NCI-H524 treated with DMSO at 0.1 percent for 48 hours (cell line): ENCODE data around the gene ZNRD2.
"Not testable (repeated sequence)": the region's sequence is repeated elsewhere in the genome, so short reads cannot be mapped to it uniquely, and the experiment has no call there.

Experiments used
- DNase-seq: peaks from one replicate; lab custom pipeline; 2025; lab: John Stamatoyannopoulos, UW

The ZNRD2 gene

DNA sequence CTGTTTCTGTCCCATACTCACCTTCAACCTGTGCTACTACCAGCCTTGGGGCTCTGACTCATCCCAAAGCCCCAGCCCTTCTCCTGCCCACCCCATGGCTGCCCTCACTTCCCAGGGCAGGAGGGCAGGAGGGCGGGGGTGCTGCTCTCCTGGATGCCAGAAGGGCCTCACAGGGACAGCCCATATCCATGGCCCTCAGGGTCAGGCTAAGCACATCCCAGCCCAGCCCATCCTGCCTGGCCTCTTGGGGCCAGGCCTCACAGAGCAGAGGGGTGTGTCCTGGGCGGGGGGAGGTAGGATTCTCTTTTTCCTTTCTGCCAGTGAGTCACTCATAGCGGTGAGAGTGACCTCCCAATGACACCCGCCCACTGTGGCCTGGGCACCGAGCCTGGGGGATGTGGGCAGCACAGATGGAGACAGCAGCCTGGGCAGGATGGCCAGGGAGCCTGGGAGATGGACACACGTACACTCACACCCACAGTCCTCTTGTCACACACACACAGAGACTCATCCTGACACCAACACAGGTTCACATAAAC, 14.5 kb upstream of the ZNRD2 start:
- no peak for DNase-seq

DNA sequence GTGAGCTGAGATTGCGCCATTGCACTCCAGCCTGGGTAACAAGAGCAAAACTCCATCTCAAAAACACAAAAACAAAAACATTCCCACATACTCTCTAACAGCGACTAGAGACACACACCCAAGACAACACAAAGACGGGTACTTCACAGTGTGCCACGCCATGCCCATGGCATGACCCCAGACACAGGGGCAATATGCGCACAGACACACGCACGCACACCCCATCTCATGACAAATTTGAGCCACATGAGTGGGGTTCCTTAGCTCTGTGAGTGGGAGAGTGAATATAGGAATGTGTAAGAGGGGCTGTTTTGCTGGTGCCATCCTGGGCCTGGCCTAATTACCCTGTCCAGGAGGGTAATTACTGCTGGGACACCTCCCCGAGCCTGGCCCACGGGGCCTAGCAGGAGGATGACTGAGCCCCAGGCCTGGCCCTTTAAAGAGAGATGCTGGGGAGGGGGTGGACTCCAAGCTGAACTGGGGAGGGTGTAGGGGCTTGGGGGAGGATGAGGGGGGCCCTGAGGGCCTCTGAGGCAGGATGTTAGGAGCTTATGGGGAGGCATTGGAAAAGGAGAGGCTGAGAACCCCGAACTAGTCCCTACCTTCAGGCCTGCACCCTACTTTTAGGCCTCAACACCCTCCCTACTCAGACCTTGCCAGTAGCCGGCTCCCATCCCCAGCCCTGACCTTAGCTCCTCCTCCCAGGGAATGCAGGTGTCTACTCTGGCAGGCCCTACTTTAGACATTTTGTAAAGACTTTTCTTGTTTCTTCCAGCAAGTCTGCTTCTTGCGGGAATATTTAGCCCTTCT, 13.6 kb upstream of the ZNRD2 start:
- DNase-seq, result no peak

DNA sequence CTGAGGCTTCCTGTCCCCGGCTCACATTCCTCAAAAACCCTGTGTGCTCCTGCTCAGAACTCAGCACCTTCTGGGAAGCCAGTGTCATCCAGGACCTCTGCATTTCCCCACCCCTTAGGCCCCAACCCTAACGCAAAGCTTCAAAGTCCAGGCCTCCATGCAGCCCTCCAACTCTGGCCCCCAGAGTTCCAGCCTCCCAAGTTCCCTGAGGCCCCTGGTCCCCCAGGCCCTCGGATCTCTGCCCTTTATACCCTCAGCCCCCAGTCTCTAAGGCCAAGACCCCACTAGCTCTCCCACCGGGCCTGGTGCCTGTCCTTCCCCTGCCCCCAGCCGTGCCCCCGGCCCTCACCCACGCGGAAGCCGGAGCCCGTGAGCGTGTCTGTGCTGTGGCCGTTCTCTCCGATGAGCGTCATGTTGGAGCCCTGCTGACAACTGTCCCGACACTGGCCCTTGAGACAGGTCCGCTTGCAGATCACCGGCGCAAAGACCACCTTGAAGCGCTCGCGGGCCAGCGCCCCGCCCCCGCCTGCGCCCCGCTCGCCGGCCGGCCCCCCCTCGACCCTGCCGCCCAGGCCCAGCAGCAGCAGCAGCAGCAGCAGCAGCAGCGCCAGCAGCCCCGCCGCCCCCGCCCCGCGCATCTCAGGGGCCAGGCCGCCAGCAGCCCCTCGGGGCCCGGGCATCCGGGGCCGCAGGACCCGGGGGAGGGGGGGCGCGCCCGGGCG, 12.8 kb upstream of the ZNRD2 start:
- DNase-seq, result no peak

DNA sequence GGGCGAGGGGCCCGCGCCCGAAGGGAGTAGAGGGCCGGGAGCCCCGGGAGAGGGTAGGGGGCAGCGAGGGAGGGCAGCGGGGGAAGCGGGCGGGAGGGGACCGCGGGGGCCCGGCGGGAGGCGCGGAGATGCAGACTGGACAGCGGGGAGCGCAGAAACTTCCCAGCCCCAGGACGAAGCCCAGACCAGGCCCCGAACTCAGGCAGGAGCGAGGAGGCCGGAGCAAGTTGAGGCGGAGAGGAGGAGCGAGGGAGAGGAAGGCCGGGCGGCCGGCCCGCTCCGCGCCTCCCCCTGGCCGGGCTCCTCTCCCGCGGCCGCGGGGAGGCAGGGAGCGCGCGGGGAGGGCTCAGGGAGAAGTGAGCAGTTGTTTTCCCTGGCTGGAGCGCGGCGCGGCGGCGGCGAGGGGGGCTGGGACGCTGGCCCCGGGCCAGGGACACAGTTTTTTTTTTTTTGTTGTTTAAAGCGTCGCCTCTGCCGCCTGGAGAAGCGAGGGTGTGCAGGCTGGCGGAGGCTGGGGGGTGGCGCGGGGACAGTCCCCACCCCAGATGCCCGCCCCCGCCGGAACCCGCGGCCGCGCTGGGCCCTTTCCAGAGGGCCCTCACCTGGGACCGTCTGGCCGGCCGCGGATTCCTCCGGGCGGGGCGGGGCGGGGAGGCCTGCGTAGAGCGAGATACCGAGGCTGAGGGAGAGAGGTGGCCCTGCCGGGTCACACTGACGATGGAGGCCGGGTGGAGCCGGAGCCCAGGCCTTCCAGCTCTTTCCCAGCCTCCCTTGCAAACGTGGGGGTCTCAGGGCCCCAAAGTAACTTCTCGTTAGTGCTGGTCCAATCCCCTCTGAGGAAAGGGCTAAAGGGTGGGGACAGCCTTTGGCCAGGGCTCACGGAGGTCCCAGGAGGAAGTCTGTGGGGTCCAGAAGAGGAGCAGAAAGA, 12.0 kb upstream of the ZNRD2 start, which contains the start of gene LTBP3:
Gene LTBP3, minus strand, starts transcription at position 358 of the 928 bp plus-strand sequence. CDS start 400 bp downstream, outside the sequence.
- no peak for DNase-seq

DNA sequence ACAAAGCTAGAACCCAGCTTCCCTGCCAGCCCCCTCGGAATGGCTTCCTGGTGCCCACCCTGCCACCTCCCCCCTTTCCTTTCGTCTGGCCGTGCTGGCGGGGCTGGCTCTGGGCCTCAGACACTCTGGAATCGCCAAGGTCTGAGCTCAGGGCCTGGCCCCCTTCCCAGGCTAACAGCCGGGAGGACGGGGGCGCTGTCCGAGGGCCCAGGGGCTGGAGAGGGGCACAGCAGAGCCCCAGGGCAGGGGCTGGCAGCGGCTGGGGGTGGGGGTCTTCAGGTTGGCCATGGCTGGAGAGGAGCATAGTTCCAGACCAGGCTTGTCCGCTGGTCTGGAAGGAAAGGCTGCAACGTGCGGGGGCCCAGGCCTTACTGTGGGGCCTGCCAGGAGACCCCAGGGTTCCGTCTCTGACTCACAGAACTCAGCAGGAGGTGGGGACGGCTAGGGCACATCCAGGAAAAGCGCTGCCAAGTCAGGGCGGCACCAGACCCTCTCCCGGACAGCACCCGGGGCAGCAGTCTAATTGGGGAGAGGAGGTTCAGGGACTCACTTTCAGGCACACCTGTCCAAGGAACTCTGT, 11.3 kb upstream of the ZNRD2 start:
- no peak for DNase-seq

DNA sequence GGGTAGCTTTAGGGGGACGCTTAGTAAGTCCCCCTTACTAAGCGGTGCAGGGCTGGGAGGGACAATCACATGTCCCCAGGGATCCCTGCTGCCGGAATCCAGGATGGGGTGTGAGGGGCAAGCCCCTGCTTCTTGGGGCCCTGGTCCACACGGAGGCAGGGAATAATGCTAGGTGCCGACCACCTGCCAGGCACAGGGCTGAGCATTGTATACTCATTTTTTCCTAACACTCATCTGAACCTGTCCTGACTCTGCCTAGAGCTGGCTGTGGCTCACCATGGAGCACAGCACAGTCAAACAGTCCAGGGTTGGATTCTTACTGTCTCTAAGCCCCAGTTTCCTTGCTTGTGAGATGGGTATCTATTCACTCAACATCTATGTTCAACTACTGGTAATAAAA, 10.7 kb upstream of the ZNRD2 start:
- no peak for DNase-seq

DNA sequence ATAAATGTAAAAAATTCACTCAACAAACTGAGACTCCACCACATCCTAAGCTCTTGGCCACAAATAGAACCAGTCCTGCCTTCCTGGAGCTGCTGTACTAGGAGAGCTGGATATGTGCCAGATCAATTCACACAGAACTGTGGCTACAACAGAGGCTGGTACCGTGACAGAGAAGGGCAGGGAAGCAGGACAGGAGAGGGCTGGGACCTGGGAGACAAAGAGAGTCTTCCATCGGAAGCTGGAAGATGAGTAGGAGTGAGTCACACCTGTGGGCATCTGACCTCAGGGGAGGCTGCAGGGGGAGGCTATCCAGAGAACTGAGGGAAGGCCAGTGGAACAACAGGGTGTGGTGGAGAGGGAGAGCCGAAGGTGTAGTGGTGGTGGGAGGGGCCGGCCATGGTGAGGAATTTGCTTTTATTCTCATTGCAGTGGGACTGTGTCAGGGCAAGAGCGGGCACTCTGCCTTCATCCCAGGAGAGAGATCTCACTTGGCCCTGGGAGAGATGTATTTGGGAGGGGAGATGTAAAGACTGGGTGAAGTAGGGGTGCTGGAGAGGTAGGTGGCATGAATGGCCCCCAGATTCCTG, 10.2 kb upstream of the ZNRD2 start:
- no peak for DNase-seq

DNA sequence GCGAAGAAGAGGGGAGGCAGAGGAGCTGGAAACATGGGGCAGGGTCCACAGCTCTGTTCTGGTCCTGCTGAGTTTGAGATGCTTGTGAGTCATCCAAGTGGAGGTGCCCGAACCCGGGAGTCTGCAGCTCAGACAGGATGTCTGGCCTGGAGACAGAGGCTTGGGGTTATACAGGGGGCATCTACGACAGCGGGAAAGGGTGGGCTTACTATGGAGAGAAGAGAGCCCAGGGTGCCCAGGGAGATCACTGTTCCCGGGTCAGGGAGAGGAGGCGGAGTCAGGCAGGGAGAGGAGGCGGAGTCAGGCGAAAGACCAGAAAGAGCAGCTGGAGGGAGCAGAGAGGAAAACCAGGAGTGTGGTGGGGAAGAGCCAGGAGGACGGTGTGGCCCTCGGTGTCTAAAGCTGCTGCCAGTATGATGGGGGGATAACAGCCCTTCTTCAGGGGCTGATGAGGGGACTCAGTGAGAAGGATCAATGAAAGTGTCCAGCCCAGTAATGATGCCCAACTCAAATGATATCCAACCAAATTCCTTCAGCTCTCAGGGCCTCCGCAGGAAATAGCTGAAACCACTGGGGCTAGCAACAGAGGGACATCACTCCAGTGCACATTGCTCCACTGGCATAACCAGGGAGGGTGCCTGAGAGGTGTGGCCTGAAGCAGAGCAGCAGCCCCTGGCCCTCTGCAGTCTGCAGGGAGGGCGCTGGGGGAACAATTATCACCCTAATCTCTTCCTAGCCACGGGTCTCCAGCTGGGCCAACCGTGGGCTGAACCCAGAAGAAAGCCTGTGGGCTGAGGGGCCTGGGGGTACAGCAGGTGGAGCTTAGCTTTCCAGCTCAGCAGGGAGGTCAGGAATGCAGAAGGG, 9.5 kb upstream of the ZNRD2 start:
- no peak for DNase-seq

DNA sequence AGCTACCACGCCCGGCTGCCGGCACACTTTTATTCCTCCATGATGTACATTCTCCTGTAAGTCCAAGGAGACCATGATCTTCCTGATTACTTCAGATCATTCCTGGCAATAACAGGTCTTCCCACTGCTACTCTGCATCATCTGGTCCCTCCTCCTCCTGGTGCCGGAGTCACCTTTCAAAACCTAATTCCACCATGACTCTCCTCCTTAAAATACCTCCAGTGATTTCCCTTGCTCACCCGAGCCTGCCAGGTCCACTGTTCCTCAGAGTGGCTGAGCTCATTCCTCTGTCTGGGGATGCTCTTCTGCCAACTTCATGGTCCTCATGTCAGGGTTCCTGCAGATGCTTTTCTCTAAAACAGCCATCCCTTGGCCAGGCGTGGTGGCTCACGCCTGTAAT, 8.3 kb upstream of the ZNRD2 start:
- DNase-seq, result no peak

DNA sequence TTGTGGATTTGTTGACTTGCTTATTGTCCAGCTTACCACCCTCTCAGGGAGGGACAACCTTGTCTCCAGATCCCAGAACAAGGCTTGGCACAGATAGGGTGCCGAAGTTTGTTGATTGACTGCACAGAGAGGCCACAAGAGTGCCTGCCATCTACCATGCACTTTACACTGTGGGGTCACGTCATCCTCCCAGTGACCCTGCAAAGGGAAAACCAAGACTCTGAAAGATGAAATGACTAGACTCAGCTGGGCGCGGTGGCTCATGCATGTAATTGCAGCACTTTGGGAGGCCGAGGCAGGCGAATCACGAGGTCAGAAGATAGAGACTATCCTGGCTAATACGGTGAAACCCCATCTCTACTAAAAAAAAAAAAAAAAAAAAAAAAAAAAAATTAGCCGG, 7.5 kb upstream of the ZNRD2 start:
- DNase-seq, result no peak

DNA sequence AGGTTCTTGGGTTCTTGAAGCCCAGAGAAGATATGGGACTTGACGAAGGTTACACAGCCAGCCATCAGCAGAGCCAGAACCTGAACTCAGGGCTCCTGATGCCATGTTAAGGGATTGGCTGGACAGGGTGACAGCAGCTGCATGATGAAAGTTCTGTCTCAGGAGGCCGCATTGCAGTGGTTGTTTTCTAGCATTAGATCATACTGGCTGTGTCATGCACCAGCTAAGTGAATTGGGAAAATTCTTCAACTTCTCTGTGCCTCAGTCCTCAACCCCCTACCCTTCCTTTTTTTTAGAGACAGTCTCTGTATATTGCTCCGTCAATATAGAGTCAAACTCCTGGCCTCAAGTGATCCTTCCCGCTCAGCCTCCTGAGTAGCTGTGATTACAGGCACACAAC, 6.7 kb upstream of the ZNRD2 start:
- DNase-seq, result no peak

DNA sequence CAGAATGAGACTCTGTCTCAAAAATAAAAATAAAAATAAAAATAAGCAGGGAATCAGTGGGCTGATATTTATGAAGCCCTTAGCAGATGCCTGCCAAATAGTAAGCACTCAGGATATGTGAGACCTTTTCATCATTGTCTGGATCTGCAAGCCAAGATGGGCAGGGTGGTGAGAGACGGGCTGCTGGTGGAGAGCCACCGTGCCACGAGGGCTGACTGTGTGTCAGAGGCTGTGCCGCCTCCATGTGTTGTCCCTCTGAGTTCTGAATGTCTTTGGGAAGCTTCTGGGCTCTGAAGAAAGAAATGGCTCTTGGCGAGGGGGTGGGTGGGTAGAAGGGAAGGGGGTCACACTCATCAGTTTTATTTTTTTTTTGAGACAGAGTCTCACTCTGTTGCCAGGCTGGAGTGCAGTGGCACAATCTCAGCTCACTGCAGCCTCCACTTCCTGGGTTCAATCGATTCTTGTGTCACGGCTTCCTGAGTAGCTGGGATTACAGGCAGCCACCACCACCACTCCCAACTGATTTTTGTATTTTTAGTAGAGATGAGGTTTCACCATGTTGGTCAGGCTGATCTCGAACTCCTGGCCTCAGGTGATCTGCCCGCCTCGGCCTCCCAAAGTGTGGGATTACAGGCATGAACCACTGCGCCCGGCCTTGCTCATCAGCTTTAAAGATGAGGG, 5.3 kb upstream of the ZNRD2 start:
- DNase-seq, result not testable (repeated sequence)

DNA sequence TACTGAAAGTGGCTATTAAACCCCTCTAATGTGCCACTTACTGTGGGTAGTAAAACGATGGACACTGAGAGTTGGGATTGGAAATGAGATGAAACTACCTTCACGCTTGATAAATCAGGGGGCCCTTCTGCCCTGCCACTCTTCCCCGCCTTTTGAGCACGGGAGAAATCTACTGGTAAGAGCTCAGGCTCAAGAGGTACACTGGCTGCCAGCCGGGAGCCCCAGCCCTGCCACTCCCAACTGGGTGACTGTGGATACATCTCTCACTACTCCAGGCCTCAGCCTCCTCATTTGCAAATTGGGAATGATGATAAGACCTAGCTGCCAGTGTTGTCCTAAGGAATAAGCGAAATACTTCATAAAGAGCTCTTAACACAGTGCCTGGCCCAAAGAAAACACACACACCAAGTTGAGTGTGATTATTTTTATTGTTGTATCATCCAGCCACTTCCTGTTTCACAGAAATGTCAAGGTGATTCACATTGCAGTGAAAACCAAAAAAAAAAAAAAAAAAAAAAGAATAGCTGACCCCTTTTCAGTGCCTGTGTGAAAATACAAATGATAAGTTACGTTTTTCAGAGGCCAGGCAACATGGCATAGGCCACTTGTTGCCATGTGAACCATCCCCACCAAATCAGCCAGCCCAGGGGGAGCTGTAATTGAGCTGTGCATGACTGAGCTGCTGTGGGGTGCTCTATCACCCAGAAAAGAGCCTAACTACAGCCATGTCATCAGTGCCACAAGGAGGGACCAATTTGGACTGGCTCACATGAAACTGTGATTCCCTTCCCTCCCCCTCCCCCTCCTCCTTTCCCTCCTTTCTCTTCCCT, 4.4 kb upstream of the ZNRD2 start:
- DNase-seq, result no peak

DNA sequence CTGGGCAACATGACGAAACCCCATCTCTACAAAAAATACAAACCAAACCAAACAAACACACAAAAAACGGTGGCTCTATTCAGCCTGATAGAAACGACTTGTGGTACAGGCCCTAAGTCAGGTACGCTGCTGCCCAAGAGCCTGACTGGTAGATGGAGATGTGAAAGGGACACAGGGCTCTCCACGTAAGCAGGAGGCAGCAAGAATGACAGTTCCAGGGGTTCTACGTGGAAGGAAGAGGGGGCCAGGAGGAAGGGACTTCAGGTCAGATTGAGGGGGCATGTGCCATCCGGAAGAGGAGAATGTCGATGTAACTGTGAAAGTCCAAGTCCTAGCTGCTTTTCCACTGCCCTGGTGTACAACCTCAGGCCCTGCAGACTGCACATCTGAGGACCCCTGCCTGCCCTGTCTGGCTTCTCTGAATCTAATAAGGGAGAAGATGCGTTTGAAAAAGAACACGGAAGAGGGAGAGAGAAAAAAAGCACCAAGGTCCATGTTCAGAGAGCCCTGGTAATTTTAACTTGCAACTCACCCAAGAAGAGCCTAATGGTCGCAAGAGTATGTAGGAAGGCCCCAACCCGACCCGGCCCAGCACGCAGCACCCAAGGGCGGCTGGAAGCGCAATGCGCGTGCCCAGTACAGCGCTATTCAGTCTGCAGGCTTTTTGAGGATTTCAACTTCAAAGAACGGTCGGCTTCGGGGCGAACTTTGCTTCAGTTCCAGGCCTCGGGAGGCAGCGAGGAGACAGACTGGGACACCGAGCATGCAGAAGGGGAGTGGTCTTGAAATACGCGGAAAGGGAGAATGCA, 909 bp upstream of the ZNRD2 start:
- DNase-seq, result no peak

DNA sequence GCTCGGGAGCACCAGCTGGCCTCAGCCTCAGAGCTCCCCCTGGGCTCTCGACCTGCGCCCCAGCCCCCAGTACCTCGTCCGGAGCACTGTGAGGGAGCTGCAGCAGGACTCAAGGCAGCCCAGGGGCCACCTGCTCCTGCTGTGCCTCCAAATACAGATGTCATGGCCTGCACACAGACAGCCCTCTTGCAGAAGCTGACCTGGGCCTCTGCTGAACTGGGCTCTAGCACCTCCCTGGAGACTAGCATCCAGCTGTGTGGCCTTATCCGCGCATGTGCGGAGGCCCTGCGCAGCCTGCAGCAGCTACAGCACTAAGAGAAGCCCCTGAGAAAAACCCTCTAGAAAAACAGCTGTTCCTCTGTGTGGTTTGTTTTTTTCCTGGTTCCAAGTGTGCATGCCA, 1.1 kb downstream of the ZNRD2 start:
- no peak for DNase-seq

DNA sequence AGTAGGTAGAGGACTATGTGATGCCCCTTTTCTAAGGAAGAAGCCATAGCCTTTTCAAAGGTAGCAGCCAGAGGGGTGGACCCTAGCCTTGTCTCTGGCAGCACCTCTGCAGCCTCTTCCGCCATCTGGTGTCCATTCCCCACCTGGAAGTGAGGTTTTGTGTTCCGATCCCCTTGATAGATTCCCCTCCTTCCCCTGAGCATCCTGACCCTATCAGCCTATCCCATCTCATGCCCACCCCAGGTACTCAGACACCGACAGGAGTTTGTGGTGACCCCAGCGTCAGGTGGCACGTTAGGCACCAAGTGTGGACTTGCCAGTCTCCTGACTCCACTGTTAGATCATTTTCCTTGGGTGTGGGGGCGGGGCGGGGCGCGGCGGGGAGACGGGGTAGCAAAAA, 1.7 kb downstream of the ZNRD2 start:
- no peak for DNase-seq

DNA sequence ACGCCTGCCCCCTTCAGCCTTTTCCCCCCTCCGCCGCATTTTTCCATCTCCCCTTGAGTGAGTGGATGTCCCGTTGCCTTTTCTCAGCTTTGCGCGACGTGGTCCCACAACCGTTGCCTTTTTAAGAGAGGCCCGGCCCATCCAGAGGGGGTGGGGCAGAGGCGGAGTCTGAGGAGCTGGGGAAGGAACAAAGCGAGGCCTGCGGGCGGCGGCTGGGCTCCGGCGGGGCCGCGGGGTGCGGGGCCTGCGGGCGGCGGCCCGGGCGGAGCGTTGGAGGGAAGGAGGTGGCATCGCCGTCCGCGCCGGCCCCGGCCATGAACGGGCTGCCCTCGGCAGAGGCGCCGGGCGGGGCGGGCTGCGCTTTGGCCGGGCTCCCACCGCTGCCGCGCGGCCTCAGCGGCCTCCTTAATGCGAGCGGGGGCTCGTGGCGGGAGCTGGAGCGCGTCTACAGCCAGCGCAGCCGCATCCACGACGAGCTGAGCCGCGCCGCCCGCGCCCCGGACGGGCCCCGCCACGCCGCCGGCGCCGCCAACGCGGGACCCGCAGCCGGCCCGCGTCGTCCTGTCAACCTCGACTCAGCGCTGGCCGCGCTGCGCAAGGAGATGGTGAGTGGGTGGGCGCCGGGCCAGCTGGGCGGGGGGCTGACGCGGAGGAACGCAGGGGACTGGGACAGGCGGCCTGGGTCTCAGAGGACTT, 2.2 kb downstream of the ZNRD2 start, which contains the start of gene FAM89B:
Gene FAM89B, plus strand, starts transcription at position 183 of the 696 bp plus-strand sequence. Its CDS starts 132 bp downstream, at position 315.
- DNase-seq, result no peak
